ENCODE results near the gene RND3. TPM values are rescaled to one million over a fixed set of nuclear protein-coding genes. Genes with fewer than 3 reads are reported as not detected.

Gene RND3
- total and polyA plus RNA-seq, 10 of the 15 experiments (the other 5 are each of a cell fraction or from before 2014, with no cell fraction given): 0.38 to 18.3 (median 0.93) TPM

GRCh38 chr2:150532020-150532419, 44.6 kb upstream of the RND3 start:
- CTCF ChIA-PET: interaction anchor here (1.9 kb wide), 1 partner anchor 8 kb away, joined by 5 read pairs; no protein-coding TSS in a partner anchor
- Histone ChIP-seq H3K4me2 (ENCODE audit: control insufficient read depth, insufficient read depth) (no peak overlapping the region), H2AFZ (ENCODE audit: control insufficient read depth, low read depth, low read length) (no peak overlapping the region), H3K4me3 (no peak overlapping the region), H3K27ac (ENCODE audit: control insufficient read depth, insufficient read depth) (no peak overlapping the region), H3K4me1 (ENCODE audit: control insufficient read depth, insufficient read depth, low read length) (no peaks in the 10 kb centered on the region; the same call in 1 of the 2 replicates), H3K79me2 (ENCODE audit: control insufficient read depth, insufficient read depth, low read length) (no peaks in the 10 kb centered on the region), H3K27me3 (replicated peaks in 1 of 2; ENCODE audit: control insufficient read depth in 2 of 2, insufficient read depth in 2 of 2, low read length in 1 of 2) (no peaks in the 10 kb centered on the region), H3K36me3 (ENCODE audit: control insufficient read depth in 2 of 2, insufficient read depth in 2 of 2, low read length in 1 of 2) (no peaks in the 10 kb centered on the region; a peak in 1 of 4 replicates), H3K9me3 (replicated peaks; ENCODE audit: control insufficient read depth, insufficient read depth, low read length) (no peaks in the 10 kb centered on the region), H4K20me1 (ENCODE audit: control insufficient read depth, insufficient read depth) (no peaks in the 10 kb centered on the region), H3K9ac (ENCODE audit: control insufficient read depth, insufficient read depth, low read length) (no peak overlapping the region)
- TF ChIP-seq BHLHE40 (IDR thresholded peaks at IDR 0.05; ENCODE audit: borderline replicate concordance in 1 of 2, low read depth in 2 of 2, low read length in 1 of 2) (no peak), CBX5 (IDR thresholded peaks at IDR 0.05; ENCODE audit: low read depth) (no peak), NR2F1 (conservative IDR thresholded peaks at IDR 0.05) (no peak), MTA2 (IDR thresholded peaks at IDR 0.05; ENCODE audit: low read depth) (no peak), ESRRA (IDR thresholded peaks at IDR 0.05; ENCODE audit: low read length) (no peak), IKZF1 (conservative IDR thresholded peaks at IDR 0.05) (no peak), NKRF (conservative IDR thresholded peaks at IDR 0.05) (no peak), TCF12 (IDR thresholded peaks at IDR 0.05; ENCODE audit: low read depth, low read length) (no peak), SRF (IDR thresholded peaks at IDR 0.05; ENCODE audit: low read depth in 2 of 2, low read length in 2 of 2) (no peak)
- TF ChIP-seq, protein P1, sequence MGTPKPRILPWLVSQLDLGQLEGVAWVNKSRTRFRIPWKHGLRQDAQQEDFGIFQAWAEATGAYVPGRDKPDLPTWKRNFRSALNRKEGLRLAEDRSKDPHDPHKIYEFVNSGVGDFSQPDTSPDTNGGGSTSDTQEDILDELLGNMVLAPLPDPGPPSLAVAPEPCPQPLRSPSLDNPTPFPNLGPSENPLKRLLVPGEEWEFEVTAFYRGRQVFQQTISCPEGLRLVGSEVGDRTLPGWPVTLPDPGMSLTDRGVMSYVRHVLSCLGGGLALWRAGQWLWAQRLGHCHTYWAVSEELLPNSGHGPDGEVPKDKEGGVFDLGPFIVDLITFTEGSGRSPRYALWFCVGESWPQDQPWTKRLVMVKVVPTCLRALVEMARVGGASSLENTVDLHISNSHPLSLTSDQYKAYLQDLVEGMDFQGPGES (IDR thresholded peaks at IDR 0.05): no peak
- TF ChIP-seq, protein P2, sequence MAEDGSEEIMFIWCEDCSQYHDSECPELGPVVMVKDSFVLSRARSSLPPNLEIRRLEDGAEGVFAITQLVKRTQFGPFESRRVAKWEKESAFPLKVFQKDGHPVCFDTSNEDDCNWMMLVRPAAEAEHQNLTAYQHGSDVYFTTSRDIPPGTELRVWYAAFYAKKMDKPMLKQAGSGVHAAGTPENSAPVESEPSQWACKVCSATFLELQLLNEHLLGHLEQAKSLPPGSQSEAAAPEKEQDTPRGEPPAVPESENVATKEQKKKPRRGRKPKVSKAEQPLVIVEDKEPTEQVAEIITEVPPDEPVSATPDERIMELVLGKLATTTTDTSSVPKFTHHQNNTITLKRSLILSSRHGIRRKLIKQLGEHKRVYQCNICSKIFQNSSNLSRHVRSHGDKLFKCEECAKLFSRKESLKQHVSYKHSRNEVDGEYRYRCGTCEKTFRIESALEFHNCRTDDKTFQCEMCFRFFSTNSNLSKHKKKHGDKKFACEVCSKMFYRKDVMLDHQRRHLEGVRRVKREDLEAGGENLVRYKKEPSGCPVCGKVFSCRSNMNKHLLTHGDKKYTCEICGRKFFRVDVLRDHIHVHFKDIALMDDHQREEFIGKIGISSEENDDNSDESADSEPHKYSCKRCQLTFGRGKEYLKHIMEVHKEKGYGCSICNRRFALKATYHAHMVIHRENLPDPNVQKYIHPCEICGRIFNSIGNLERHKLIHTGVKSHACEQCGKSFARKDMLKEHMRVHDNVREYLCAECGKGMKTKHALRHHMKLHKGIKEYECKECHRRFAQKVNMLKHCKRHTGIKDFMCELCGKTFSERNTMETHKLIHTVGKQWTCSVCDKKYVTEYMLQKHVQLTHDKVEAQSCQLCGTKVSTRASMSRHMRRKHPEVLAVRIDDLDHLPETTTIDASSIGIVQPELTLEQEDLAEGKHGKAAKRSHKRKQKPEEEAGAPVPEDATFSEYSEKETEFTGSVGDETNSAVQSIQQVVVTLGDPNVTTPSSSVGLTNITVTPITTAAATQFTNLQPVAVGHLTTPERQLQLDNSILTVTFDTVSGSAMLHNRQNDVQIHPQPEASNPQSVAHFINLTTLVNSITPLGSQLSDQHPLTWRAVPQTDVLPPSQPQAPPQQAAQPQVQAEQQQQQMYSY (CRISPR knock-in tag; IDR thresholded peaks at IDR 0.05): no peak
- BruUV-seq (replicated peaks): no TSS peak
- intact Hi-C loops (cut with micrococcal nuclease; ENCODE audit: unreplicated experiment): no loop called here
- SMC1A ChIA-PET (ENCODE audit: uncharacterized antibody, unreplicated experiment): interaction anchor here (1.1 to 8.3 kb wide), 8 partner anchors 11 to 107 kb away, joined by 3 to 123 read pairs (median 4); no protein-coding TSS in a partner anchor
- FAIRE-seq (no peak), DNase-seq (ENCODE audit: low read depth, low spot score) (no peak), ATAC-seq (no peak)
- POLR2A ChIA-PET: interaction anchor here (0.5 to 0.9 kb wide), 3 partner anchors 9 to 25 kb away, joined by 3 to 4 read pairs (median 4); no protein-coding TSS in a partner anchor
- in situ Hi-C loops (cut with MboI): no loop called here
- 28% methylated on average over 5 of the region's 5 CpGs for WGBS (ENCODE audit: insufficient coverage, insufficient replicate concordance, low lambda C conversion rate, missing lambda C conversion rate)
- RAD21 ChIA-PET (ENCODE audit: unreplicated experiment): interaction anchor here (1.4 kb wide), 1 partner anchor 77 kb away, joined by 3 read pairs; no protein-coding TSS in a partner anchor
